Choroid plexus epithelial cell (primary cell): ENCODE data around the gene PSMB11.
"Not testable (repeated sequence)": the region's sequence is repeated elsewhere in the genome, so short reads cannot be mapped to it uniquely, and the experiment has no call there.

Experiments
- DNase-seq: peaks from one replicate; pipeline ENCODE4 v3.0.0-alpha.2; 2010; ENCODE audit warnings: low read depth
- H3K4me3 ChIP-seq: 2 replicates; pipeline ENCODE4 v1.5.1; 2011; ENCODE audit warnings: low read depth, mild to moderate bottlenecking, control low read depth, low read length, moderate library complexity
- TF ChIP-seq, protein P1 (sequence below): conservative IDR thresholded peaks from 2 replicates; pipeline ENCODE4 v1.5.1; 2011; ENCODE audit warnings: low read depth, mild to moderate bottlenecking, control low read depth, inconsistent platforms, low read length, moderate library complexity

The PSMB11 gene

GRCh38 chr14:23006544-23007419 is 35.2 kb upstream of the PSMB11 start:
- peak; percentile 99 for DNase-seq
- TF ChIP-seq, protein P1, sequence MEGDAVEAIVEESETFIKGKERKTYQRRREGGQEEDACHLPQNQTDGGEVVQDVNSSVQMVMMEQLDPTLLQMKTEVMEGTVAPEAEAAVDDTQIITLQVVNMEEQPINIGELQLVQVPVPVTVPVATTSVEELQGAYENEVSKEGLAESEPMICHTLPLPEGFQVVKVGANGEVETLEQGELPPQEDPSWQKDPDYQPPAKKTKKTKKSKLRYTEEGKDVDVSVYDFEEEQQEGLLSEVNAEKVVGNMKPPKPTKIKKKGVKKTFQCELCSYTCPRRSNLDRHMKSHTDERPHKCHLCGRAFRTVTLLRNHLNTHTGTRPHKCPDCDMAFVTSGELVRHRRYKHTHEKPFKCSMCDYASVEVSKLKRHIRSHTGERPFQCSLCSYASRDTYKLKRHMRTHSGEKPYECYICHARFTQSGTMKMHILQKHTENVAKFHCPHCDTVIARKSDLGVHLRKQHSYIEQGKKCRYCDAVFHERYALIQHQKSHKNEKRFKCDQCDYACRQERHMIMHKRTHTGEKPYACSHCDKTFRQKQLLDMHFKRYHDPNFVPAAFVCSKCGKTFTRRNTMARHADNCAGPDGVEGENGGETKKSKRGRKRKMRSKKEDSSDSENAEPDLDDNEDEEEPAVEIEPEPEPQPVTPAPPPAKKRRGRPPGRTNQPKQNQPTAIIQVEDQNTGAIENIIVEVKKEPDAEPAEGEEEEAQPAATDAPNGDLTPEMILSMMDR: peak; percentile 48
- peak overlapping the region; percentile 82 for H3K4me3 ChIP-seq

- TF ChIP-seq, protein P1: no peak
- no peak for DNase-seq
- no peak overlapping the region for H3K4me3 ChIP-seq
Measured at GRCh38 chr14:23008831-23009230, 33.2 kb upstream of the PSMB11 start.

GRCh38 chr14:23009483-23009938 is 32.5 kb upstream of the PSMB11 start:
- TF ChIP-seq, protein P1: no peak
- DNase-seq: no peak

DNA sequence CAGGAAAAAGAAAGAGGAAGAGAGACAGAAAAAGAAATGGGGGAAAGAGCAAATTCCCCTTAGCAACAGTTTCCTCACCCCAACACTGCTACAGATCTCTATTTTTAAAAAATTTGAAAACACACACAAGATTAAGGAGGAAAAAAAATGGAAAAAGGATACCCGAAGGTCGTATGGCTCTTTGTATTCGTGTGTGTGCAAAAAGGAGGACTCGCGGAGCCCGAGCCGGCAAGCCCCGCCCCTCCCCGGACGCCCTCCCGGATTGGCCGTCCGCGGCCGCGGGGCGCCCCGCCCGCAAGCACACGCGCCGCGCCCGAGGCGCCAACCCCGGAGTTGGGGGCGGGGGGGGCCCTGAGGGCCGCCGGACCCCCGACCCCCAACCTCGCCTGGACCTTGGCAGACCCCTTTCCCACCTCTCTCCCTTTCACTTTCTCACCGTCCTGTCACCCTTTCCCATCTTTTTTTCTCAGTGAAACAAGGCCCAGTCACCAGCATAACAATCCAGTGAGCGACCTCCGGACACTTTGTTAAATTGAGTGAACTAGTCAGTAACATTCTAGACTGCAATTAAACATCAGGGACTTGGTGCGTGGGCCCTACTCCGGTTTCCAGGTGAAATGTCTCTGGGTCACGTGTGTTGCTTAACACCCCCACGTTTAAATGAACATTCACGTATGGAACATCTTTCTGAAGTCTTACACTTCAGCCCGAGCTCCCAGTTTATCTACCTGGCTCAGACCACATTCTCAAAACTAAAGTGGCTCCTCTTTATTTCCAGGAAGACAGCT is 31.9 kb upstream of the PSMB11 start, which contains the start of gene C14orf93:
Gene C14orf93 (minus strand): TSS at position 205 of the 788 bp plus-strand sequence. CDS start 11,120 bp downstream, outside the sequence.
- DNase-seq: peak; percentile 66
- H3K4me3 ChIP-seq: peak within 1 kb of the TSS; percentile 53
- TF ChIP-seq, protein P1: no peak

More at GRCh38 chr14:23009483-23009938, 32.5 kb upstream of the PSMB11 start:
- H3K4me3 ChIP-seq: peak overlapping the region; percentile 53

DNA sequence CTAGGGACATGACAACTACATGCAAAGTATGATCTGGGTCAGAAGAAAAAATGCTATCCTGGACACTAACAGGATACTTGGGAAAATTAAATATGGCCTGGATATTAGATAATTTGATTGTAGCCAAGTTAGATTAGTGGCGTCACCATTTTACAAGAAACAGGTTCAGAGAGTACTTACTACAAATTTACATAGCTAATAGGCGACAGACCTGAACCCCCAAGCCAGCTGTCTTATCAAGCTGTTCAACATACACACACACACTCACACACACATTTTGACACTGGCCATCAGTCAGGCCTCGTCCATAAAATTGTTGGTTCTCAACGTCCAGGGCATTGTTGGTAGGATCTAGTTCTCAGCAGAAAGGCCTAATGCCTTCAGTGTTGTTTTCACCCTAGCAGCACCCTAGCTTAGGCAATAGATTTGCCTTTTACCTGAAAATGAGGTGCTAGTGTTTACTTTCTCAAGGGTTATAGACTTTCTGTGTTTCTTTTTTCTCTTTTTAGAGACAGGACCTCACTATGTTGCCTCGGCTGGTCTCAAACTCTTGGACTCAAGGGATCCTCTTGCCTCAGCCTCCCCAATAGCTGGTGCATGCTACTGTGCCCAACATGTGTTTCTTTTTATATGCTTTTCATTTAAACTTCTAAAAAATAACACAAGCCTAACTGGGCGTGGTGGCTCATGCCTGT is 28.8 kb upstream of the PSMB11 start:
- TF ChIP-seq, protein P1: no peak
- H3K4me3 ChIP-seq: no peak overlapping the region
- no peak for DNase-seq

DNA sequence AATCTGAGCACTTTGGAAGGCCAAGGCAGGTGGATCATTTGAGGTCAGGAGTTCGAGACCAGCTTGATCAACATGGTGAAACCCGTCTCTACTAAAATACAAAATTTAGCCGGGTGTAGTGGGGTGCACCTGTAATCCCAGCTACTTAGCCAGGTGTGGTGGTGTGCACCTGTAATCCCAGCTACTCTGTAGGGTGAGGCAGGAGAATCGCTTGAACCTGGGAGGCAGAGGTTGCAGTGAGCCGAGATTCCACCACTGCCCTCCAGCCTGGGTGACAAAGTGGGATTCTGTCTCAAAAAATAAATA is 28.3 kb upstream of the PSMB11 start:
- not testable (repeated sequence) for H3K4me3 ChIP-seq, DNase-seq

GRCh38 chr14:23015618-23016017 is 26.4 kb upstream of the PSMB11 start:
- TF ChIP-seq, protein P1: no peak
- H3K4me3 ChIP-seq: no peak overlapping the region
- DNase-seq: no peak
